Mucosa of rectum (tissue), 2 donors: ENCODE measurements around the gene IL9R.
"Not testable (repeated sequence)": the region's sequence is repeated elsewhere in the genome, so short reads cannot be mapped to it uniquely, and the experiment has no call there.

Source experiments
- H3K27ac ChIP-seq, 2 donors: one replicate each; pipeline ENCODE4 v1.7.0; 2013; ENCODE audit warnings: inconsistent platforms in 2 of 2, low read depth in 2 of 2, low read length in 2 of 2
- H3K27me3 ChIP-seq, 2 donors: one replicate each; pipeline ENCODE4 v1.7.0; 2013; ENCODE audit warnings: low read length in 2 of 2; ENCODE audit not compliant: control insufficient read depth in 2 of 2, insufficient read depth in 2 of 2
- H3K36me3 ChIP-seq, 2 donors: one replicate each; pipeline ENCODE4 v1.7.0; 2013; ENCODE audit warnings: low read length in 2 of 2; ENCODE audit not compliant: control insufficient read depth in 2 of 2, insufficient read depth in 2 of 2
- H3K4me1 ChIP-seq, 2 donors: one replicate each; pipeline ENCODE4 v1.7.0; 2013; ENCODE audit warnings: low read length in 2 of 2, mild to moderate bottlenecking in 1 of 2; ENCODE audit not compliant: control insufficient read depth in 2 of 2, insufficient read depth in 2 of 2
- H3K4me3 ChIP-seq, 2 donors: one replicate each; pipeline ENCODE4 v1.7.0; 2013; ENCODE audit warnings: low read length in 2 of 2
- H3K9ac ChIP-seq, 2 donors: one replicate each; pipeline ENCODE4 v1.7.0; 2013; ENCODE audit warnings: low read length in 2 of 2, low read depth in 1 of 2, mild to moderate bottlenecking in 1 of 2
- H3K9me3 ChIP-seq, 2 donors: one replicate each; pipeline ENCODE4 v1.7.0; 2013; ENCODE audit warnings: low read length in 2 of 2; ENCODE audit not compliant: control insufficient read depth in 2 of 2
- donor health status: healthy.
- donor health status: Normal muscosa, but diverticular disease.

Gene IL9R

DNA sequence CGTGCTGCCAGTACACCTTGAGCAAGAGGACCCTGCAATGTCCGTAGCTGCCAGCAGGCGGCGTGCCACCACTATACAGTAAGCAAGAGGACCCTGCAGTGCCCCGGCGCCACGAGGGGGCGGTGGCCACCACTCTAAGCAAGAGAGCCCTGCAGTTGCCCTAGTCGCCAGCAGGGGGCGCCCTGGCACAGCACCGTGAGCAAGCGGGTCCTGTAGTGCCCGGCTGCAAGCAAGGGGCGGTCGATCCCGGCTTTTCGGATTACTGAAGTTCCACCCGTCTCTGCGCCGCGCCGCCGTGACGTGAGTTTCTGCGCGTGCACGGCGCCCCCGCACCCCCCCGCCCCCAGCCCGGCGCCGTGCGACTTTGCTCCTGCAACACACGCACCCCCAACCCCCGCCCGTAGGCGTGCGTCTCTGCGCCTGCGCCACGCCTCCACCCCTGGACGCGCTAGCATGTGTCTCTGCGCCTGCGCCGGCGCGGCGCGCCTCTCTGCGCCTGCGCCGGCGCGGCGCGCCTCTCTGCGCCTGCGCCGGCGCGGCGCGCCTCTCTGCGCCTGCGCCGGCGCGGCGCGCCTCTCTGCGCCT, 31.2 kb downstream of the IL9R start:
- not testable (repeated sequence) for H3K27me3 ChIP-seq, H3K4me3 ChIP-seq, H3K36me3 ChIP-seq, H3K9ac ChIP-seq, H3K4me1 ChIP-seq, H3K9me3 ChIP-seq, H3K27ac ChIP-seq

DNA sequence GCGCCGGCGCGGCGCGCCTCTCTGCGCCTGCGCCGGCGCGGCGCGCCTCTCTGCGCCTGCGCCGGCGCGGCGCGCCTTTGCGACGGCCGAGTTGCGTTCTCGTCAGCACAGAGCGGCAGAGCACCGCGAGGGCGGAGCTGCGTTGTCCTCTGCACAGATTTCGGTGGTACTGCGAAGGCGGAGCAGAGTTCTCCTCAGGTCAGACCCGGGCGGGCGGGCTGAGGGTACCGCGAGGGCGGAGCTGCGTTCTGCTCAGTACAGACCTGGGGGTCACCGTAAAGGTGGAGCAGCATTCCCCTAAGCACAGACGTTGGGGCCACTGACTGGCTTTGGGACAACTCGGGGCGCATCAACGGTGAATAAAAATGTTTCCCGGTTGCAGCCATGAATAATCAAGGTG, 31.8 kb downstream of the IL9R start:
- H3K27me3 ChIP-seq, H3K9me3 ChIP-seq, H3K36me3 ChIP-seq, H3K9ac ChIP-seq, H3K4me1 ChIP-seq, H3K27ac ChIP-seq, H3K4me3 ChIP-seq: not testable (repeated sequence)

DNA sequence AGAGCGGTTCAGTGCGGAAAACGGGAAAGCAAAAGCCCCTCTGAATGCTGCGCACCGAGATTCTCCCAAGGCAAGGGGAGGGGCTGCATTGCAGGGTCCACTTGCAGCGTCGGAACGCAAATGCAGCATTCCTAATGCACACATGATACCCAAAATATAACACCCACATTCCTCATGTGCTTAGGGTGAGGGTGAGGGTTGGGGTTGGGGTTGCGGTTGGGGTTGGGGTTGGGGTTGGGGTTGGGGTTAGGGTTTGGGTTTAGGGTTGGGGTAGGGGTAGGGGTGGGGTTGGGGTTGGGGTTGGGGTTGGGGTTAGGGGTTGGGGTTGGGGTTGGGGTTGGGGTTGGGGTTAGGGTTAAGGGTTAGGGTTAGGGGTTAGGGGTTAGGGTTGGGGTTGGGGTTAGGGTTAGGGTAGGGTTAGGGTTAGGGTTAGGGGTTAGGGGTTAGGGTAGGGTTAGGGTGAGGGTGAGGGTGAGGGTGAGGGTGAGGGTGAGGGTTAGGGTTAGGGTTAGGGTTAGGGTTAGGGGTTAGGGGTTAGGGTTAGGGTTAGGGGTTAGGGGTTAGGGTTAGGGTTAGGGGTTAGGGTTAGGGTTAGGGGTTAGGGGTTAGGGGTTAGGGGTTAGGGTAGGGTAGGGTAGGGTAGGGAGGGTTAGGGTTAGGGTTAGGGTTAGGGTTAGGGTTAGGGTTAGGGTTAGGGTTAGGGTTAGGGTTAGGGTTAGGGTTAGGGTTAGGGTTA, 32.4 kb downstream of the IL9R start:
- not testable (repeated sequence) for H3K27ac ChIP-seq

DNA sequence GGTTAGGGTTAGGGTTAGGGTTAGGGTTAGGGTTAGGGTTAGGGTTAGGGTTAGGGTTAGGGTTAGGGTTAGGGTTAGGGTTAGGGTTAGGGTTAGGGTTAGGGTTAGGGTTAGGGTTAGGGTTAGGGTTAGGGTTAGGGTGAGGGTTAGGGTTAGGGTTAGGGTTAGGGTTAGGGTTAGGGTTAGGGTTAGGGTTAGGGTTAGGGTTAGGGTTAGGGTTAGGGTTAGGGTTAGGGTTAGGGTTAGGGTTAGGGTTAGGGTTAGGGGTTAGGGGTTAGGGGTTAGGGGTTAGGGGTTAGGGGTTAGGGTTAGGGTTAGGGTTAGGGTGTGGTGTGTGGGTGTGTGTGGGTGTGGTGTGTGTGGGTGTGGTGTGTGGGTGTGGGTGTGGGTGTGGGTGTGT, 33.0 kb downstream of the IL9R start:
- H3K4me3 ChIP-seq, H3K36me3 ChIP-seq, H3K27me3 ChIP-seq, H3K9ac ChIP-seq, H3K4me1 ChIP-seq, H3K27ac ChIP-seq, H3K9me3 ChIP-seq: not testable (repeated sequence)

More for the DNA sequence above, 32.4 kb downstream of the IL9R start:
- H3K27me3 ChIP-seq, H3K4me3 ChIP-seq, H3K9me3 ChIP-seq, H3K4me1 ChIP-seq, H3K9ac ChIP-seq, H3K36me3 ChIP-seq: not testable (repeated sequence)
